Neural progenitor cell (in vitro differentiated cells): Measurements from ENCODE around the gene ZBTB24. TPM values are rescaled to one million over a fixed set of nuclear protein-coding genes. Genes with fewer than 3 reads are reported as not detected.

ENCODE experiments used
- DNase-seq: peaks from one replicate; pipeline ENCODE4 v3.0.0-alpha.2; 2016; ENCODE audit warnings: low spot score
- H2AFZ ChIP-seq: fragments of 200-600 bp; sonication (generic); replicated peaks from 2 replicates; pipeline ENCODE4 v1.6.1; 2016; ENCODE audit warnings: antibody characterized with exemption
- H3F3A ChIP-seq: fragments of 200-600 bp; sonication (generic); 2 replicates; pipeline ENCODE4 v1.6.1; 2016; ENCODE audit warnings: antibody characterized with exemption, low read depth
- H3K27ac ChIP-seq: fragments of 200-600 bp; sonication (generic); 2 replicates; pipeline ENCODE4 v1.5.1; 2016; ENCODE audit warnings: mild to moderate bottlenecking
- H3K27me3 ChIP-seq: fragments of 200-600 bp; sonication (generic); 2 replicates; pipeline ENCODE4 v1.6.1; 2016; ENCODE audit warnings: mild to moderate bottlenecking, moderate library complexity
- H3K36me3 ChIP-seq: fragments of 200-600 bp; sonication (generic); 2 replicates; pipeline ENCODE4 v1.5.1; 2016
- H3K4me1 ChIP-seq: fragments of 200-600 bp; sonication (generic); 2 replicates; pipeline ENCODE4 v1.6.1; 2016; ENCODE audit warnings: mixed run types
- H3K4me2 ChIP-seq: fragments of 200-600 bp; sonication (generic); 2 replicates; pipeline ENCODE4 v1.6.1; 2016
- H3K4me3 ChIP-seq: fragments of 200-600 bp; sonication (generic); 2 replicates; pipeline ENCODE4 v1.5.1; 2016
- H3K79me2 ChIP-seq: fragments of 200-600 bp; sonication (generic); 2 replicates; pipeline ENCODE4 v1.6.1; 2016; ENCODE audit warnings: low read depth
- H3K9ac ChIP-seq: fragments of 200-600 bp; sonication (generic); 2 replicates; pipeline ENCODE4 v1.6.1; 2016
- H3K9me3 ChIP-seq: fragments of 200-600 bp; sonication (generic); 2 replicates; pipeline ENCODE4 v1.5.1; 2016; ENCODE audit warnings: low read depth
- H4K20me1 ChIP-seq: fragments of 200-600 bp; sonication (generic); 2 replicates; pipeline ENCODE4 v1.6.1; 2016; ENCODE audit warnings: low read depth
- H3K27ac Mint-ChIP-seq: 3 replicates; pipeline ENCODE4 v1.8.0; 2021; ENCODE audit warnings: mixed read lengths
- H3K27me3 Mint-ChIP-seq: 2 replicates; pipeline ENCODE4 v1.8.0; 2022; ENCODE audit warnings: low read depth, mild to moderate bottlenecking, inconsistent platforms, moderate library complexity, mixed read lengths; ENCODE audit not compliant: insufficient read depth
- H3K36me3 Mint-ChIP-seq: 3 replicates; pipeline ENCODE4 v1.8.0; 2021; ENCODE audit warnings: mixed read lengths
- H3K4me1 Mint-ChIP-seq: 3 replicates; pipeline ENCODE4 v1.8.0; 2021; ENCODE audit warnings: mixed read lengths
- H3K4me3 Mint-ChIP-seq: 3 replicates; pipeline ENCODE4 v1.8.0; 2021; ENCODE audit warnings: mild to moderate bottlenecking, moderate library complexity, mixed read lengths
- H3K9me3 Mint-ChIP-seq: 3 replicates; pipeline ENCODE4 v1.8.0; 2020; ENCODE audit warnings: mixed read lengths
- CTCF ChIP-seq: fragments of 200-600 bp; sonication (generic); IDR thresholded peaks from 2 replicates; pipeline ENCODE4 v1.5.1; 2017; ENCODE audit warnings: antibody characterized with exemption, mild to moderate bottlenecking
- EZH2 ChIP-seq: fragments of 200-600 bp; sonication (generic); IDR thresholded peaks from 2 replicates; pipeline ENCODE4 v1.6.1; 2017; ENCODE audit warnings: antibody characterized with exemption, mild to moderate bottlenecking, moderate library complexity
- EZH2phosphoT487 ChIP-seq: fragments of 200-600 bp; sonication (generic); IDR thresholded peaks from 2 replicates; pipeline ENCODE4 v1.6.1; 2017; ENCODE audit warnings: antibody characterized with exemption
- total RNA-seq: library from RNA; depleted of rRNA; stranded (reverse); fragments of >200 nt; gene quantifications from 2 replicates; pipeline ENCODE4 v1.2.3, GENCODE V29; 2015; ENCODE audit warnings: low replicate concordance

Gene ZBTB24
- total RNA-seq, 1 donor from 2014 or later: 17.3 TPM

GRCh38 chr6:109428889-109429477 lies 54.0 kb downstream of the ZBTB24 start:
- Mint-ChIP-seq H3K27ac (no peak overlapping the region), H3K9me3 (no peaks in the 10 kb centered on the region), H3K4me3 (no peak overlapping the region), H3K4me1 (no peaks in the 10 kb centered on the region), H3K36me3 (peaks cover 2% of the 10 kb centered on the region), H3K27me3 (peaks cover 4% of the 10 kb centered on the region)
- Histone ChIP-seq H3K79me2 (no peaks in the 10 kb centered on the region), H3K27ac (no peak overlapping the region), H3K9me3 (no peaks in the 10 kb centered on the region), H2AFZ (no peak overlapping the region), H3K27me3 (no peaks in the 10 kb centered on the region), H4K20me1 (no peaks in the 10 kb centered on the region), H3K36me3 (no peaks in the 10 kb centered on the region), H3K4me2 (no peak overlapping the region), H3F3A (no peaks in the 10 kb centered on the region), H3K4me3 (no peak overlapping the region), H3K4me1 (peaks cover 4% of the 10 kb centered on the region), H3K9ac (no peak overlapping the region)
- DNase-seq: no peak
- TF ChIP-seq CTCF (no peak), EZH2phosphoT487 (no peak), EZH2 (no peak)

- no peak for TF ChIP-seq EZH2phosphoT487
- no peak for TF ChIP-seq EZH2
- no peak for TF ChIP-seq CTCF
- Mint-ChIP-seq H3K36me3 (peaks cover 1% of the 10 kb centered on the region), H3K27ac (no peak overlapping the region), H3K4me3 (no peak overlapping the region), H3K9me3 (no peaks in the 10 kb centered on the region), H3K4me1 (no peaks in the 10 kb centered on the region), H3K27me3 (peaks cover 4% of the 10 kb centered on the region)
- peaks cover 4% of the 10 kb centered on the region for H3K4me1 ChIP-seq
- no peak overlapping the region for H2AFZ ChIP-seq
- DNase-seq: no peak
- H4K20me1 ChIP-seq: no peaks in the 10 kb centered on the region
- no peak overlapping the region for H3K4me2 ChIP-seq
- H3K27me3 ChIP-seq: no peaks in the 10 kb centered on the region
- no peaks in the 10 kb centered on the region for H3F3A ChIP-seq
- H3K4me3 ChIP-seq: no peak overlapping the region
- H3K9ac ChIP-seq: no peak overlapping the region
- H3K79me2 ChIP-seq: no peaks in the 10 kb centered on the region
- no peak overlapping the region for H3K27ac ChIP-seq
- H3K9me3 ChIP-seq: no peaks in the 10 kb centered on the region
- no peaks in the 10 kb centered on the region for H3K36me3 ChIP-seq
Observed at GRCh38 chr6:109424946-109425345, 58.1 kb downstream of the ZBTB24 start.

- Mint-ChIP-seq H3K9me3 (no peaks in the 10 kb centered on the region), H3K4me1 (no peaks in the 10 kb centered on the region), H3K27ac (no peak overlapping the region), H3K27me3 (peaks cover 2% of the 10 kb centered on the region), H3K36me3 (peaks cover 4% of the 10 kb centered on the region), H3K4me3 (no peak overlapping the region)
- Histone ChIP-seq H3K9me3 (no peaks in the 10 kb centered on the region), H3K4me2 (no peak overlapping the region), H2AFZ (no peak overlapping the region), H3F3A (no peaks in the 10 kb centered on the region), H3K9ac (no peak overlapping the region), H3K4me1 (peaks cover 4% of the 10 kb centered on the region), H3K79me2 (no peaks in the 10 kb centered on the region), H3K36me3 (no peaks in the 10 kb centered on the region), H3K4me3 (no peak overlapping the region), H3K27me3 (no peaks in the 10 kb centered on the region), H4K20me1 (no peaks in the 10 kb centered on the region), H3K27ac (no peak overlapping the region)
- DNase-seq: no peak
- no peak for TF ChIP-seq EZH2phosphoT487
- TF ChIP-seq EZH2: no peak
- no peak for TF ChIP-seq CTCF
Observed at GRCh38 chr6:109421184-109421583, 61.8 kb downstream of the ZBTB24 start.
